ENCODE data around the gene SSMEM1. TPM values are rescaled to one million over a fixed set of nuclear protein-coding genes. Genes with fewer than 3 reads are reported as not detected.
"Not testable (repeated sequence)": the region's sequence is repeated elsewhere in the genome, so short reads cannot be mapped to it uniquely, and the experiment has no call there.

SSMEM1 gene
- total and polyA plus RNA-seq, 2 experiments from 2014 or later, result not detected

DNA sequence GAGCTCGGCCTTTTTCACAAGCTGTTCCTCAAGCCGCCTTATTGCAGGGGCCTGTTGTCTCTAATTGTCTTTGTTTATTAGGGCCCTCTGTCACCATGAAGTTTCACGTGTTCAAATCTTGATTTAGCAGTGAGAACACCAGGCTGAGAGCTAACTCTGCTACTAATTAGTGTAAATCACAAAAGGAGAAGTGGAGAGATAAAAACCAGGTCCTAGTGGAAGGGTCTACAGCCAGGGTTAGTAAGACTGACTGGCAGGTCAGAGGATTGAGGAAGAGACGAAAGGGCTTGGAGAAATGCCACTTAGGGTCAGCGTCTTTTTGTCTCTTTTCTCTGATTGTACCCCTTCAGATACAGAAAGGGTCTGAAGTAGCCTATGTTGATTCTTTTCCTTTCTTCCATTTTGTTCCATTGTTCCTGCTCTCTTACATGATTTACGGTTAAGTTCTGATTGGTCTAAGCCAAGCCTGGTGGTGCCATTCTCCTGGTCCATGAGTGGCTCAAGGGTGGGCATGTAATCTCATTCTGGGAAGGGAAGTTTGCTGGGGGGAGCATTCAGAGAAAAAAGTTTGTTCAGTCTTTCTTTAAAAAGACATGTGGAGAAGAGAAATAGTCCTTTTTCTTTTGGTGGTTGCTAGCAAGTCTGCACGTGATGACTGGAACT lies 21.3 kb downstream of the SSMEM1 start:
- H3K4me3 ChIP-seq, result no peak overlapping the region
- H3K27ac ChIP-seq, result peak overlapping the region; percentile 81
- H3K27me3 ChIP-seq, result peaks cover 4% of the 10 kb centered on the region
- DNase-seq (ENCODE audit: low read depth in 1 of 2, low spot score in 1 of 2), result peak in 1 of 2 donors; percentile 18
- H3K9me3 ChIP-seq (ENCODE audit: low read depth), result no peaks in the 10 kb centered on the region
- no peak for TF ChIP-seq CTCF (IDR thresholded peaks at IDR 0.05; ENCODE audit: low read depth, low read length)
- peaks cover 23% of the 10 kb centered on the region for H3K4me1 ChIP-seq (ENCODE audit: low read depth)
- no peaks in the 10 kb centered on the region for H3K36me3 ChIP-seq

DNA sequence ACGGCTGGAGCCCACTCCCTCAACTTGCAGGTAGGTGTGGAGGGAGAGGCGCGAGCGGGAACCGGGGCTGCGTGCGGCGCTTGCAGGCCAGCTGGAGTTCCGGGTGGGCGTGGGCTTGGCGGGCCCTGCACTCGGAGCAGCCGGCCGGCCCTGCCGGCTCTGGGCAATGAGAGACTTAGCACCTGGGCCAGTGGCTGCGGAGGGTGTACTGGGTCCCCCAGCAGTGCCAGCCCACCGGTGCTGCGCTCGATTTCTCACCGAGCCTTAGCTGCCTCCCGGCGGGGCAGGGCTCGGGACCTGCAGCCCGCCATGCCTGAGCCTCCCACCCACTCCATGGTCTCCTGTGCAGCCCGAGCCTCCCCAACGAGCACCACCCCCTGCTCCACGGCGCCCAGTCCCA lies 22.3 kb downstream of the SSMEM1 start:
- H3K36me3 ChIP-seq; DNase-seq (ENCODE audit: low read depth in 1 of 2, low spot score in 1 of 2); H3K9me3 ChIP-seq (ENCODE audit: low read depth); H3K27me3 ChIP-seq; H3K4me3 ChIP-seq; H3K27ac ChIP-seq: not testable (repeated sequence)
- peaks cover 24% of the 10 kb centered on the region for H3K4me1 ChIP-seq (ENCODE audit: low read depth)

GRCh38 chr7:130231792-130232191 lies 24.1 kb downstream of the SSMEM1 start:
- Histone ChIP-seq H3K27me3 (peaks cover 15% of the 10 kb centered on the region), H3K9me3 (ENCODE audit: low read depth) (no peaks in the 10 kb centered on the region), H3K4me3 (no peak overlapping the region), H3K4me1 (ENCODE audit: low read depth) (peaks cover 24% of the 10 kb centered on the region), H3K27ac (no peak overlapping the region), H3K36me3 (no peaks in the 10 kb centered on the region)
- TF ChIP-seq CTCF (IDR thresholded peaks at IDR 0.05; ENCODE audit: low read depth, low read length), result no peak
- DNase-seq (ENCODE audit: low read depth in 1 of 2, low spot score in 1 of 2), result no peak

- H3K4me3 ChIP-seq, result no peak overlapping the region
- H3K4me1 ChIP-seq (ENCODE audit: low read depth), result peaks cover 24% of the 10 kb centered on the region
- peaks cover 17% of the 10 kb centered on the region for H3K27me3 ChIP-seq
- H3K9me3 ChIP-seq (ENCODE audit: low read depth), result no peaks in the 10 kb centered on the region
- no peak for TF ChIP-seq CTCF (IDR thresholded peaks at IDR 0.05; ENCODE audit: low read depth, low read length)
- DNase-seq (ENCODE audit: low read depth in 1 of 2, low spot score in 1 of 2), result no peak
- no peaks in the 10 kb centered on the region for H3K36me3 ChIP-seq
- no peak overlapping the region for H3K27ac ChIP-seq
Observed at GRCh38 chr7:130232209-130232608, 24.5 kb downstream of the SSMEM1 start.

- no peak for DNase-seq (ENCODE audit: low read depth in 1 of 2, low spot score in 1 of 2)
- no peak for TF ChIP-seq CTCF (IDR thresholded peaks at IDR 0.05; ENCODE audit: low read depth, low read length)
Observed at GRCh38 chr7:130234078-130234477, 26.4 kb downstream of the SSMEM1 start.

DNA sequence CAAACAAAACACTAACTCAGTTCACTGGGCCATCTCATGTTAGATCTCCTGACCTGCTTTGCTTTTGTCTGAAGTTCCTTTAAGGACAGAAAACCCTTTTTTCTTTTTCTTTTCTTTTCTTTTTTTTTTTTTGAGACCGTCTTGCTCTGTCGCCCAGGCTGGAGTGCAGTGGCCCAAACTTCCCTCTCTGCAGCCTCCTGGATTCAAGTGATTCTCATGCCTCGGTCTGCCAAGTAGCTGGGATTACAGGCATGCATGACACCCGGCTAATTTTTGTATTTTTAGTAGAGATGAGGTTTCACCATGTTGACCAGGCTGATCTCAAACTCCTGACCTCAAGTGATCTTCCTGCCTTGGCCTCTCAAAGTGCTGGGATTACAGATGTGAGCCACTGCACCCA lies 28.7 kb downstream of the SSMEM1 start:
- H3K9me3 ChIP-seq (ENCODE audit: low read depth); H3K36me3 ChIP-seq; DNase-seq (ENCODE audit: low read depth in 1 of 2, low spot score in 1 of 2); H3K27ac ChIP-seq; H3K4me1 ChIP-seq (ENCODE audit: low read depth); H3K4me3 ChIP-seq: not testable (repeated sequence)
- peaks cover 17% of the 10 kb centered on the region for H3K27me3 ChIP-seq

More at GRCh38 chr7:130234078-130234477, 26.4 kb downstream of the SSMEM1 start:
- no peak overlapping the region for H3K27ac ChIP-seq
- H3K36me3 ChIP-seq, result no peaks in the 10 kb centered on the region
- no peaks in the 10 kb centered on the region for H3K9me3 ChIP-seq (ENCODE audit: low read depth)
- H3K4me3 ChIP-seq, result no peak overlapping the region
- H3K27me3 ChIP-seq, result peaks cover 17% of the 10 kb centered on the region
- H3K4me1 ChIP-seq (ENCODE audit: low read depth), result peaks cover 8% of the 10 kb centered on the region

Data from cardiac muscle cell (in vitro differentiated cells and primary cell).